ENCODE measurements around the gene BMPR1A. TPM values are rescaled to one million over a fixed set of nuclear protein-coding genes. Genes with fewer than 3 reads are reported as not detected.

BMPR1A gene
- total and polyA plus RNA-seq, 2 donors from 2014 or later, result 7.9 to 37.4 TPM

DNA sequence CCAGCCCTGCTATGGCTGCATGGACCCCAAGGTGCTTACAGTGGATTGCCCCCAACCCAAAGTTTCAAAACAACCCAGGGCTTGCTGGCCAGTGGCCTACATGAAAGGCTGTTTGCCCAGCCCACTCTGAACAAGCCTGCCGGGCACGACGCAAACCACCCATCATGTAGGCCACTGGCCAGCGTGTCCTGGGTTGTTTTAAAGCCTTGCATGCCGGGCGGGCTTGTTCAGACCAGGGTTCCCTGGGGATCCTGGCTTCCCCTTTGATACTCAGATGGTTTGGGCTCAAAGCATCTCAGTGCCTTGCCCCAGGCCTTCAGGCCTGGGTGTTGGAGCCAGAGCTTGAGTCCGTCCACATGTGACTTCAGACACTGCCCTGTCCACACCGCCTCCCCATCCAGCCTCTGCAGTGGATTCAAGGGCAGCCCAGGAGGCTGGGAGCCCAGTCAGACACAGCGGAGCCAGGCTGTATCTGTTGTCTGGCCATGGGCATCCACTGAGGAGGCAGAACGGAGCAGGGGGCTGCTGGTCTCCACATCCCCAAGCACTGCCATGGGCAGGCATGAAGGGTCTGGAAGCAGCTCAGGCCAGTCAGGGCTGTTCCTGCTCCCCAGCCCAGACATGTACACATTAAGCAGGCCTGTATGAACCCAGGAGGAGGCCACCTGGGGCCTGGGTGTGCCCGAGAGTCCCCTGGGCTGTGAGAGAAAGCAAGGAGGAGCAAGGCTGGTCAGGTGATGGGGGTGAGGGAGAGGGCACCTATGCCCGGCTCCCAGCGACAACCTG lies 207.8 kb downstream of the BMPR1A start:
- Histone ChIP-seq H3K27ac (ENCODE audit: low read depth in 2 of 2, low read length in 2 of 2) (no peak overlapping the region), H3K27me3 (ENCODE audit: control insufficient read depth, insufficient read depth, low read length) (no peaks in the 10 kb centered on the region), H3K4me3 (ENCODE audit: low read length in 3 of 3) (no peak overlapping the region), H3K4me1 (ENCODE audit: control insufficient read depth in 2 of 3, insufficient read depth in 2 of 3, low read depth in 1 of 3, low read length in 3 of 3) (peaks cover 0 to 25% (median 16%) of the 10 kb centered on the region in 3 donors), H3K36me3 (ENCODE audit: control insufficient read depth in 2 of 3, insufficient read depth in 3 of 3, low read length in 3 of 3) (no peaks in the 10 kb centered on the region), H3K9me3 (ENCODE audit: control insufficient read depth in 2 of 3, insufficient read depth in 1 of 3, low read length in 3 of 3) (no peaks in the 10 kb centered on the region), H3K9ac (ENCODE audit: low read length in 3 of 3) (no peak overlapping the region)
- TF ChIP-seq, protein P1, sequence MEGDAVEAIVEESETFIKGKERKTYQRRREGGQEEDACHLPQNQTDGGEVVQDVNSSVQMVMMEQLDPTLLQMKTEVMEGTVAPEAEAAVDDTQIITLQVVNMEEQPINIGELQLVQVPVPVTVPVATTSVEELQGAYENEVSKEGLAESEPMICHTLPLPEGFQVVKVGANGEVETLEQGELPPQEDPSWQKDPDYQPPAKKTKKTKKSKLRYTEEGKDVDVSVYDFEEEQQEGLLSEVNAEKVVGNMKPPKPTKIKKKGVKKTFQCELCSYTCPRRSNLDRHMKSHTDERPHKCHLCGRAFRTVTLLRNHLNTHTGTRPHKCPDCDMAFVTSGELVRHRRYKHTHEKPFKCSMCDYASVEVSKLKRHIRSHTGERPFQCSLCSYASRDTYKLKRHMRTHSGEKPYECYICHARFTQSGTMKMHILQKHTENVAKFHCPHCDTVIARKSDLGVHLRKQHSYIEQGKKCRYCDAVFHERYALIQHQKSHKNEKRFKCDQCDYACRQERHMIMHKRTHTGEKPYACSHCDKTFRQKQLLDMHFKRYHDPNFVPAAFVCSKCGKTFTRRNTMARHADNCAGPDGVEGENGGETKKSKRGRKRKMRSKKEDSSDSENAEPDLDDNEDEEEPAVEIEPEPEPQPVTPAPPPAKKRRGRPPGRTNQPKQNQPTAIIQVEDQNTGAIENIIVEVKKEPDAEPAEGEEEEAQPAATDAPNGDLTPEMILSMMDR (IDR thresholded peaks at IDR 0.05; ENCODE audit: borderline replicate concordance, extremely low read depth, insufficient read depth), result no peak
- FAIRE-seq (no peak), DNase-seq (peak in 2 of 5 donors; percentile 44 to 58)
- intact Hi-C loops (cut with DNase I), result no loop called here

GRCh38 chr10:86964847-86965190 lies 208.4 kb downstream of the BMPR1A start:
- intact Hi-C loops (cut with DNase I), result no loop called here
- no peak for DNase-seq
- H3K4me1 ChIP-seq (ENCODE audit: control insufficient read depth in 2 of 3, insufficient read depth in 2 of 3, low read depth in 1 of 3, low read length in 3 of 3), result peaks cover 0 to 30% (median 21%) of the 10 kb centered on the region in 3 donors
- H3K4me3 ChIP-seq (ENCODE audit: low read length in 3 of 3), result no peak overlapping the region
- no peak overlapping the region for H3K9ac ChIP-seq (ENCODE audit: low read length in 3 of 3)
- no peaks in the 10 kb centered on the region for H3K9me3 ChIP-seq (ENCODE audit: control insufficient read depth in 2 of 3, insufficient read depth in 1 of 3, low read length in 3 of 3)
- H3K27me3 ChIP-seq (ENCODE audit: control insufficient read depth, insufficient read depth, low read length), result no peaks in the 10 kb centered on the region
- no peak for FAIRE-seq
- no peaks in the 10 kb centered on the region for H3K36me3 ChIP-seq (ENCODE audit: control insufficient read depth in 2 of 3, insufficient read depth in 3 of 3, low read length in 3 of 3)
- H3K27ac ChIP-seq (ENCODE audit: low read depth in 2 of 2, low read length in 2 of 2), result no peak overlapping the region
- TF ChIP-seq, protein P1 (IDR thresholded peaks at IDR 0.05; ENCODE audit: borderline replicate concordance, extremely low read depth, insufficient read depth), result no peak

DNA sequence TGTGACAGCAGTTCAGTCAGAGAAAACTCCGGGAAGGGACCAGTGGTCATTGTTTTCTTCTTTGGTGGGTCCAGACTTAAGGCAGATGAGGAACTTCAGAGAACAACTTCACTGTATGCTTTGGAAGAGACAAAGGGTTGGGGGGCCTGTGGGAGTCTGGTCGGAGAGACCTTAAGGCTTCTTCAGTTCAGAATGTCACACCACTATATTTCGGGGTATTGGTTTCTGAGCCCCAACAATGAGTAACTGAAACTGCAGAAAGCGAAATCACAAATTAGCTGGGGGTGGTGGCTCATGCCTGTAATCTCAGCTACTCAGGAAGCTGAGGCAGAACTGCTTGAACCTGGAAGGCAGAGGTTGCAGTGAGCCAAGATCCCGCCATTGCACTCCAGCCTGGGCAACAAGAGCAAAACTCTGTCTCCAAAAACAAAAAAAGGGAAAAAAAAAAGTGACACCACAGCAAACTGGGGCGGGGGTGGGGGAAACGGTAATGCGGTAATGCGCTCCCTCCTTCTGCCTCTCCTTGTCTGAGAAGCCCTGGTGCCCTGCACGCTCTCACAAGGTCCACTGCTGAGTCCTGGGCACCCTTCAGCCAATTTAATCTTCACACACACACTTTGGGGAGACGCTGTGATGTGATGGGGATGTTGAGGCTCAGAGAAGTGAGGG lies 209.7 kb downstream of the BMPR1A start:
- DNase-seq (no peak), FAIRE-seq (no peak)
- H3K36me3 ChIP-seq (ENCODE audit: control insufficient read depth in 2 of 3, insufficient read depth in 3 of 3, low read length in 3 of 3), result no peaks in the 10 kb centered on the region
- no peaks in the 10 kb centered on the region for H3K27me3 ChIP-seq (ENCODE audit: control insufficient read depth, insufficient read depth, low read length)
- H3K9ac ChIP-seq (ENCODE audit: low read length in 3 of 3), result peak overlapping the region in 1 of 3 donors; percentile 34
- TF ChIP-seq, protein P1 (IDR thresholded peaks at IDR 0.05; ENCODE audit: borderline replicate concordance, extremely low read depth, insufficient read depth), result no peak
- no peaks in the 10 kb centered on the region for H3K9me3 ChIP-seq (ENCODE audit: control insufficient read depth in 2 of 3, insufficient read depth in 1 of 3, low read length in 3 of 3)
- peak overlapping the region; percentile 8 to 13 for H3K27ac ChIP-seq (ENCODE audit: low read depth in 2 of 2, low read length in 2 of 2)
- peaks cover 0 to 35% (median 23%) of the 10 kb centered on the region in 3 donors for H3K4me1 ChIP-seq (ENCODE audit: control insufficient read depth in 2 of 3, insufficient read depth in 2 of 3, low read depth in 1 of 3, low read length in 3 of 3)
- intact Hi-C loops (cut with DNase I), result no loop called here
- H3K4me3 ChIP-seq (ENCODE audit: low read length in 3 of 3), result peak overlapping the region in 1 of 3 donors; percentile 22
